NCI-H1417 treated with DMSO at 0.1 percent for 48 hours (cell line): ENCODE measurements around the gene PPP4C.

ENCODE experiments used
- DNase-seq: peaks from one replicate; lab custom pipeline; 2025; lab: John Stamatoyannopoulos, UW

PPP4C gene

DNA sequence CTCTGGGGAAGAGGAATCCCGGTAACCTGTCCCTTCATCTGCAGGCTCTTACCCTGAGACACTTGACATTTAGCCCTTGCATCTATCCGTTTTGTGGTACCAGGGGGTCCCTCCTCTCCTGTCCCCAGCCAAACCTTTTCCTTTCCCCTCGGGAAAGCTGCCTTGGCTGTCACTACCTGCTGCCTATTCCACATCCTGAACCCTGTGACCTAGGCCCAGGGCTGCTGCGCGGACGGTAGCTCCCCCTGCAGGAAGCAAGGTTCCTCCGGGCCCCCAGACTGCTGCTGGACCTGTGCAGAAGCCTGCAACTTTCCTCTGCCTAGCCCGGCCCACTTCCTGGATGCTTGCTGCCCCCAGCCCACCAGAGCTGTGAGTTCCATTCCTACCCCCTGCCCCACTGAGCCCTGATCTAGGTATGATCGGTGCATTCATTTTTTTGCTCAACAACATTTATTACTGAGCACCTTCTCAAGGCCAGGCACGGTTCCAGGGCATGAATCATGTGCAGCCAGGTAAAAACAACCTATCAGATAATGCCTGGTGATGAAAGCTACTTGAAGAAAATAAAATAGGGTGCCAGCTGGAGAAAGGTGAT is 20.7 kb upstream of the PPP4C start:
- DNase-seq = no peak

DNA sequence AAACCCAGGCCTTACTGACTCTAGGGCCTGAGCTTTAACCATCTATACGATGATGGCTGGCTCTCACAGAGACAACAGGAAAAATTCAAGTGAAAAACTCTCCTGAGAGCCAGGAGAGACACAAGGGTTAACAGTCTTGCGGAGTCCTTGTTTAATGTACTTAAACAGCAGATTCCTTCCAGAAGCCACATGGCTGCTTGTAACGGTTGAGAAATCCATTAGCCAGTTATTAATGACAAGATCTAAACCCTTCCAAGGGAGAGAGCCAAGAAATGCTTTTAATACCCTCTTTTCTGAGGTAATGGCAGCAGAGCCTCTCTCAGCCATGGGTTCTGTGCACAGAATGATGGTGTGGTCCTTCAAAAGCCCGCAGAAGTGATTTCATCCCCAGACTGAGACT is 15.4 kb upstream of the PPP4C start:
- no peak for DNase-seq

DNA sequence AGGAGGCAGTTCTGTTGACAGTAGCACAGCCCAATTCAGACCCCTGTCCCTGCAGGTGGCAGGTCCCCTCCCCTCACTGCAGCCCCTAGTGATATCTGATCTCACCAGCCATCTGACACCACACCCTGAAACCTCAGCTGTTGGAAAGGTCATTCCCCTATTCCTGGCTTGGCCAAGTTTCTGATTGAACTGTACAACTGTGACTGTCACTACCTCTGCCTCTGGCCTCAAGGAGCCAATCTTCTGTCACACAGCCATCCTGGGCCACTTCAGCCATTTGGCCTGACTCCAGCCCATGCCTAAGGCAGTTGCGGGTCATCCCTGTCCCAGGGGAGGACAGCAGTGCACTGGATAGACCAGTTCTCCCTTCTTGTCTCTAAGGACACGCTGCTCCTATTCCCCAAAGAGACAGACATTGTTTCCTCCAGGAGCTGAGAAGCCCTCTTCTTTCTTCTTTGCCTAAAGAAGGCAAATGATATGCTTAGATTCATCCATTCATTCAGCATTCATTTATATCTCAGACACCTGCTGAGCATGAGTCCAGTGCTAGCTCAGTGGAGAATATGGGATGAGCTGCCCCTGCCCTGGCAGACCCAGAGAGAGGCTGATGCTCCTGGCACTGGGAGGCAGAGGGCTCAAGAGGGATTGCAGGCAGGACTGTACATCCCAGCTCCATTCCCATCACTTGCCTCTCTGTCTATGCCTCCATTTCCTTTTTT is 14.8 kb upstream of the PPP4C start:
- no peak for DNase-seq

DNA sequence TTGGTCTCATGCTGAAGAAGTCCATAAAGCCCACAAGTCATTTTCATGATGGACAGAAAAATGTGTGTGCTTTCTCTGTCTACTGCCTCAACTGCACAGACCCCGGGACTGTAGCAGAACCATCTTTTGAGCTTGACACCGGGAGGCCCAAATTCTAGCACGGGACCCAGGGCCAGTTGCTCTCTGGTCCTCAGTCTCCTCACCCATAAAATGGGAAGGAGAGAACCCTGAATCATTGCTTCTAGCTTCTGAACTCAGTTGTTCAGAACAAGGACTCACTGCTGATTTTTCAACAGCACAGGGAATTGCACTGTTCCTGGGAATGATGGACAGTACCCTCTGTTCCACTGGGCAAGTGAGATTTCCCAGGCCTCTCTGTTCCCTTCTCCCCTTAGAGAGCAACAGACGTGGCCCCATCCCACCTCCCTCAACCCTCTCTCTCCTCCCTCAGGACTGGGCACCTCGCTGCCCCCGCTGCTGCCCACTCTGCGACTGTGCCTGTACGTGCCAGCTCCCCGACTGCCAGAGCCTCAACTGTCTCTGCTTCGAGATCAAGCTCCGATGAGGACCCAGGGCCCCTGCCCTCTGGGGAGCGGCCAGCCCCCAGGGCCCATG is 12.4 kb upstream of the PPP4C start:
- no peak for DNase-seq

DNA sequence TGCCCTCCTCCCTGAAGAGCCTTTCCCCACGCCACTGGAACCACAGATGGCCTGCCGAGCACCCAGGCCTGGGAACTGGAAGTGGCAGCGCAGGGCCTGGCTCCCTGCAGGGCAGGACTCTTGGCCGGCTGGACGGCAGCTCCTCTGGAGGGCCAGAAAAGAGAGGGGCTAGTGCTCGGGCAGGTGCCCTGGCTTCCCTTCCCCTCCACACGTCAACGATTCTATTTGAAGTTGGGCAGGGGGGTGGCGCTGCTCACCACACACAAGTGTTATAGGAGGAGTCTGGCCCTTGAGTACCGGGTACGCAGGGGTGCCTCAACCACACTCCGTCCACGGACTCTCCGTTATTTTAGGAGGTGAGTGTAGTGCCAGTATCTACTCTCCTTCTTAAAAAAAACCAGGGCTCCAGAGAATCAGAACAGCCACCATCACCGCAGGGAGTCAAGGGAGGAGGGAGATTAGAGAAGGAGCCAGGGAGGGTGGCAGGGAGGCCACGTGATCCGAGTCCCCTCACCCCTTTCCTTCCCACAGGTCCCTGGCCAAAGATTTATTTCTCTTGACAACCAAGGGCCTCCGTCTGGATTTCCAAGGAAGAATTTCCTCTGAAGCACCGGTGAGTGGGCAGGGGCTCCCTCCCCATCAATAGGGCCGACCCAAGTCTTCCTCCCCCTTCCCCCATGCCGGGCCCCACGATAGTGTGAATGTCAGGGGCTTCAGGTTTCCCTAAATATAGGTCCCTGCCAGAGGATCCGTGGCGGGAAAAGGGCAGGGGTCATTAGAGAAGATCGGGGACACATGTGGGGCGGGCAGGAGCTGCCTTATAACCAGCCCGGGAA is 11.7 kb upstream of the PPP4C start:
- DNase-seq = peak; percentile 18

DNA sequence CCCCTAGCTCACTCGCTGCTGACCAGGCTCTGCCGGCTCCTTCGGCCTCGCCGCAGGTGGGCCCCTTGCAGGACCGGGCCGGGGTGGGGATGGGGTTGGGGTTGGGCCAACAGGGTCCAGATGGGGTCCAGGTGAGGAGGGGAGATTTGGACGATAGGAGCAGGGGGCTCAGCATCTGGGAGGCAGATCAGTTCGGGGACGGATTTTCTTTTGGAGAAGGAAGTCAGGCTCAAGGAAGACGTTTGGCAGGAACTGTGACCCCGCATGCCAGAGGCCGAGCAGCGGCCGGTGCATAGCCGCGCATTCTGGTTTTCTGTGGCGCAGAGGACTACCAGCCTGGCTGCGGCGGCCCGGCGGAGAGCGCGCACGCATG is 11.1 kb upstream of the PPP4C start:
- no peak for DNase-seq

DNA sequence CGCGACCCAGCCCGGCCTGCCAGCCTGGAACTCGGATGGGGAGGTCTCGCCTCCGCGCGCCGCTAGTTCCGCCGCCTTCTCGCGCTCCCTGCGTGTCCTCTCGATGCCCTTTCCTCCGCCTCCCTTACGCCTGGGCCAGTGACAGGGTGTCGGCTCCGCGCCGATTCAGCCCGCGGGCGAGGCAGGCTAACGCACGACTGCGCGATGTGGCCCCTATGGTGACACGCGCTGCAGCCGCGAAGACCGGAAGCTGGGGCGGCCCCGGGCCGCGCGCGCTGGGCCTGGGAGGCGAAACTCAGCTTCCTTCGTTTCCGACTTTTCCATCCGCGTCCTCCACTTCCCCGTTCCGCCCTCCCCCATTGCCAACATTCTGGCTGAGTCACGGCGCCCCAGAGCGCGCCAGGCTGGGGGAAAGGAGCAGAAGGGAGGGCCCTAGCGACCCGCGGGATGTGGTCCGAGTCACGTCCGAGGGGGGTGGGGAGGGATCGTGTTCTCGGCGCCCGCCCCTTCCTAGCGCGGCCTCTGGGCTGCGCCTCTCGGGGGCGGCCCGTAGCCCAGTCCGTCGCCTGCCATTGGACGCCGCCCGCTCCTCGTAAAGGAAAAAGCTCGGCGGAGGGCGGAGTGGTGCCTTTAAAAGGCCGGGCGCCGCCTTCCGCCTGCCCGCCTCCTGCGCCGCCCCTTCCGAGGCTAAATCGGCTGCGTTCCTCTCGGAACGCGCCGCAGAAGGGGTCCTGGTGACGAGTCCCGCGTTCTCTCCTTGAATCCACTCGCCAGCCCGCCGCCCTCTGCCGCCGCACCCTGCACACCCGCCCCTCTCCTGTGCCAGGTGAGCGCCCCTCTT is 10.5 kb upstream of the PPP4C start, which contains the start of gene ALDOA:
ALDOA (plus strand) TSS at position 659 of the 841 bp plus-strand sequence. CDS start 1,138 bp downstream, outside the sequence.
- peak; percentile 81 for DNase-seq

DNA sequence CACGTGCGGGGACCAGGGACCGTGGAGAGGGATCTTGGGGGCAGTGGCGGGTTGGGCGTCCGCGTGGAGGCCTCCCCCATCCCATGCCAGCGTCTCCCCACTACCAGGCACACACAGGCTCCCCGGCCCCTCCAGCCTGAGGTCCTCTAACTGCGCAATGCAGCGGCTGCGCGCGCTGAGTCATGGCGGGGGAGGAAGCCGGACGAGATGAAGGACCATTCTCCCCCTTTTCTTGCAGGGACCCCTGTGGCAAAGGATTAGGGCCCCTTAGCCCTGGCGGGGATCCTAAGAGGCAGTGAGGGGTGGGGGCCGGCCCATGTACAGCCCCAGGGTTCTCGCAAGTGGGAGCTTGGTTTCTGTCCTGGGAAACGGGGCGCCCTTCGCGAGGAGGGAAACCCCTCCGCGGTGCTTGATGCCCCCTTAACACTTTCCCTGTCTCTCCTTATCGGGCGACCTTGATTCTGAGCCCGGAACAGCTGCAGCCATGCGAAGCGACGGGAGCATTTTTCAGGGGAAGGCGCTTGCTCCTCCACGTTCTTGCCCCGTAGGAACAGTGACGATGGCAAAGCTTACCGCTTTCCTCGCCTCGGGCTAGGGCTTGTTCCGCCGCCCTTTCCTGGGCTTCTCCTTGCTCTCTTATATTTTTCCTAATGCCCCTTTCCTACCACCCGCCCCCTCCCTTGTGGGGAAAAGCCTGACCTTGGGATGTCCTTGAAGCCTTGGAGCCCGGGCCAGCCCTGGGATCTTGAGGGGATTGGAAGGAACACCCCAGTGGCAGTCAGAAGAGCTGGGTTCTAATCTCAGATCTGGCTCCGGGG is 9.6 kb upstream of the PPP4C start:
- no peak for DNase-seq

DNA sequence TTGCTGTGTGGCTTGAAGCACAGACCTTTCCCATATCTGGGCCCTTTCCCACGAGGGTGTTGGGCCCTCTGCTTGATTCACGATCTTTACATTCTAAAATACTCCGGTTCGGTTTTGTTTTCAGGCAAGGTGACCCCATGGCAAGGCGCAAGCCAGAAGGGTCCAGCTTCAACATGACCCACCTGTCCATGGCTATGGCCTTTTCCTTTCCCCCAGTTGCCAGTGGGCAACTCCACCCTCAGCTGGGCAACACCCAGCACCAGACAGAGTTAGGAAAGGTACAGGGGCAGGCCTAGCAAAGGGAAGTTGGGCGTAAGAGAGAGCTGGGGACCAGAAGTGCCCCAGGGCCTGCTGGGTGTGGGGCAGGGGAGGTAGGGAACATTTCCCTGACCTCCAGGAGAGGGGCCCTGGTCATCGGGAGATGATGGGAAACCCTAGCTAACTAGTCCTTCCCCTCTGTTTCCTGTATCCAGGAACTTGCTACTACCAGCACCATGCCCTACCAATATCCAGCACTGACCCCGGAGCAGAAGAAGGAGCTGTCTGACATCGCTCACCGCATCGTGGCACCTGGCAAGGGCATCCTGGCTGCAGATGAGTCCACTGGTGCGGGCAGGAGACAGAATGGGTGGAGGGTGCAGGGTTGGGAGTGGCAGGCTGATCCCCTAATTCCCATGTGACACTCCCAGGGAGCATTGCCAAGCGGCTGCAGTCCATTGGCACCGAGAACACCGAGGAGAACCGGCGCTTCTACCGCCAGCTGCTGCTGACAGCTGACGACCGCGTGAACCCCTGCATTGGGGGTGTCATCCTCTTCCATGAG is 8.8 kb upstream of the PPP4C start:
- no peak for DNase-seq

DNA sequence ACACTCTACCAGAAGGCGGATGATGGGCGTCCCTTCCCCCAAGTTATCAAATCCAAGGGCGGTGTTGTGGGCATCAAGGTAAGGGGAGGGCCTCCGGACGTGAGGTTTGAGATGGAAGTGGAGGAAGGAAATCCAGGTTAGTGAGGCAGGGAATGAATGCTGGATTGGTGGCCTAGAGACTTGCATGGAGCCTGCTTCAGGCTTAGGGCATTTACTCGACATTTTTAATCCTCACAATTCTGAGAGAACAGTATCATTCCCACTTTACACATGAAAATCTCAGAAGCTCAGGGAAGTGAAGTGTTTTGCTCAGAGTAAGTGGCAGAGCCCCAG is 8.2 kb upstream of the PPP4C start:
- DNase-seq = no peak

DNA sequence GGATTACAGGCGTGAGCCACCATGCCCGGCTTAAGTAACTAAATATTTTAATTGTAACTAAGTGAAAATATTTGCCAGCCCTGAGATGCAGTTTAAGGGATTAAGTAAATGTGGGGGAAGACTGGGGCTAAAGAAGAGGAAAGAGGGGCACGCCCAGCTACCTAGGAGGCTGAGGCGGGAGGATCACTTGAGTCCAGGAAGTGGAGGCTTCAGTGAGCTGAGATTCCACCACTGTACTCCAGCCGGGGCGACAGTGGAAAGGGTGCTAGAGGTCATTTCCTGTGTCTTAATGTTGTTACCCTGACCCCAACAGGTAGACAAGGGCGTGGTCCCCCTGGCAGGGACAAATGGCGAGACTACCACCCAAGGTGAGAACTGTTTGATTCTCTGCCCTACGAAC is 7.5 kb upstream of the PPP4C start:
- no peak for DNase-seq

DNA sequence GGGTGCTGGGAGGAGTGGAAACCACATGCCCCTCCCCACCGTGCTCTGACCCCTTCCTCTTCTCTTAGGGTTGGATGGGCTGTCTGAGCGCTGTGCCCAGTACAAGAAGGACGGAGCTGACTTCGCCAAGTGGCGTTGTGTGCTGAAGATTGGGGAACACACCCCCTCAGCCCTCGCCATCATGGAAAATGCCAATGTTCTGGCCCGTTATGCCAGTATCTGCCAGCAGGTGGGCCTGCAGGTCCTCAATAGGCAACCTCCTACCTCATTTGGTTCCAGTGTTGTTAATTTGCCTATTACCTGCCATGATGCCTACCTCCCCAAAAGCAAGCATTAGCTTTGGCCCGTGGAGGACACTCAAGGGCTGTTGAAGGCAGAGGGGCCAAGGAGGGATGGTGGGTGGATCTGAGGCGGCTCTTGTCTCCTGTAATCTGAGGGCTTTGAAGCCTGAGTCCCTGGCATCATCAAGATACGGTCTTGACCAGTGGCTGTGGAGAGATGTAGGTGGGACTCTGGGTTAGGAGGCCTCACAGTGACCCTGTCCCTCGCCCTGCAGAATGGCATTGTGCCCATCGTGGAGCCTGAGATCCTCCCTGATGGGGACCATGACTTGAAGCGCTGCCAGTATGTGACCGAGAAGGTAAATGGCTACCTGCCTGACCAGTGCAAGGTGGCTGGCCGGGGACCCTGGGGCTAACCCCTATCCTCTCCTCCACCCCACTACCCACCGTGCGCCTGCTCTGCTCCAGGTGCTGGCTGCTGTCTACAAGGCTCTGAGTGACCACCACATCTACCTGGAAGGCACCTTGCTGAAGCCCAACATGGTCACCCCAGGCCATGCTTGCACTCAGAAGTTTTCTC is 6.8 kb upstream of the PPP4C start:
- DNase-seq = no peak

DNA sequence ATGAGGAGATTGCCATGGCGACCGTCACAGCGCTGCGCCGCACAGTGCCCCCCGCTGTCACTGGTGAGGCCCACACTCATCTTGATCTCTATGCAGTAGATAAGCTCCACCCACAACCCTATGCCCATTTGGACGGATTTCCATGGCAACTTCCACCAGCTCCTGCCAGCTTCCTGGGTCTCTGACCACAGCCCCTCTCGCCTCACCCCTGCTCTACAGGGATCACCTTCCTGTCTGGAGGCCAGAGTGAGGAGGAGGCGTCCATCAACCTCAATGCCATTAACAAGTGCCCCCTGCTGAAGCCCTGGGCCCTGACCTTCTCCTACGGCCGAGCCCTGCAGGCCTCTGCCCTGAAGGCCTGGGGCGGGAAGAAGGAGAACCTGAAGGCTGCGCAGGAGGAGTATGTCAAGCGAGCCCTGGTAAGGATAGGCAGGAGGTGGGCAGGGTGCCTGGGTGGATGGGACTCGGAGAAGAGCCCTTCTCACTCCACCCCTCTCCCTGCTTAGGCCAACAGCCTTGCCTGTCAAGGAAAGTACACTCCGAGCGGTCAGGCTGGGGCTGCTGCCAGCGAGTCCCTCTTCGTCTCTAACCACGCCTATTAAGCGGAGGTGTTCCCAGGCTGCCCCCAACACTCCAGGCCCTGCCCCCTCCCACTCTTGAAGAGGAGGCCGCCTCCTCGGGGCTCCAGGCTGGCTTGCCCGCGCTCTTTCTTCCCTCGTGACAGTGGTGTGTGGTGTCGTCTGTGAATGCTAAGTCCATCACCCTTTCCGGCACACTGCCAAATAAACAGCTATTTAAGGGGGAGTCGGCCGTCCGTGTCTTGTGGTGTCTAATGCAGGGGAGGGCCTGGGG is 6.0 kb upstream of the PPP4C start:
- DNase-seq = no peak

DNA sequence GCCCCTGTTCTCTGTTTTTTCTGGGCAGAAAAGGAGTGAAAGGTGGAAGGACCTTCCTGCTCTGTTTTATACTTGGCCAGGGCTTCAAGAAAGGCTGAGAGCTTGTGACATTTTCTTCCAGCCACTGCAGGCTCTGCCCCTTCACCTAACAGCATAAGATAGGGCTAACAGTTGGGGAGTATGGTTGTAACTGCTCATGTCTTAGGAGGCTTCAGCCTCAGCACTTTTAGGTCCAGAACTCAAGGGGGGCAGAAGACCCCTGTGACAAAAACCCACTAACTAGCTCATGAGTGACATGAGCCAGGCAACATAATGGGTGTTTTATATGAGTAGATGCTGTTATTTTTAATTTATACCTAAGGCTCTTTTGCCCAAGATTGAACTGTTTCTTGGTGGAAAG is 5.3 kb upstream of the PPP4C start:
- DNase-seq = no peak

DNA sequence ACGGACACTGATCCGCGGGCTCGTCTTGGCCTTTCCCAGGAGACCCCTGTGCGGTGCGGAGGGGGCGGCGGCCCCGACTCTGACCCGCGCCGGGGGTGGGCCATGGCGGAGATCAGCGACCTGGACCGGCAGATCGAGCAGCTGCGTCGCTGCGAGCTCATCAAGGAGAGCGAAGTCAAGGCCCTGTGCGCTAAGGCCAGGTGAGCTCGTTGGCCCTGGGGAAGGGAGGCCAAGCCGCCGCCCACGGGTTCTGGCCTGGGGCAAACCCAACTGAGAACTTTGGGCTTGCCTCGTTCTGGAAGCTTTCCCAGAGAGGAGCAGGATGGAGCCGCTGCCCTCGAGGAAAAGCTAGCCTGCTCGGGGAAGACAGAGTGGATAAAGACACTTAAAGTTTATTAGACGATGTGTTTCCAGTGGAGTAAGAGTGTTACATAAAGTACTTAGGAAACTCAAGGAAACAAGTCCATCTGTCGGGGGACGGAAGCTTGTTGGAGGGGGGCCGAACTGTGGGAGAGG is 540 bp downstream of the PPP4C start:
- DNase-seq = no peak

DNA sequence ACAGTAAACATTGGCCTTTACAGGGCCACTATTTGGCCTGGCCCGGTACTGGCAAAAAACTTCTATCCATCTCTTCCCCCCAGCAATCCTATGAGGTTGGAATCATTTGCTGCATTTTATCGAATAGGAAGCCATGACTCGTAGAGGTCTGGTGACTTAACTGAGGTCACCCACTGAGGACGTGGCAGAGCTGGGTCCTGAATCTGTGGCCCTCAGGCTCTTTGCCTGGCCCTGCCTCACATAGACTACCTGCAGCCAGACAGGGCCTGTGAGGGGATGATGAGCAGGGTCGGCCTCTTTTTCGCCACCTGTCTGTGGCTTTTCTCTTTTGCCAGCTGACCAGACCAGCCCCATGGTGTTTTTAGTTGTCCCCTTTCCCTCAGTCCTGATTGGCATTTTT is 1.9 kb downstream of the PPP4C start:
- DNase-seq = no peak

DNA sequence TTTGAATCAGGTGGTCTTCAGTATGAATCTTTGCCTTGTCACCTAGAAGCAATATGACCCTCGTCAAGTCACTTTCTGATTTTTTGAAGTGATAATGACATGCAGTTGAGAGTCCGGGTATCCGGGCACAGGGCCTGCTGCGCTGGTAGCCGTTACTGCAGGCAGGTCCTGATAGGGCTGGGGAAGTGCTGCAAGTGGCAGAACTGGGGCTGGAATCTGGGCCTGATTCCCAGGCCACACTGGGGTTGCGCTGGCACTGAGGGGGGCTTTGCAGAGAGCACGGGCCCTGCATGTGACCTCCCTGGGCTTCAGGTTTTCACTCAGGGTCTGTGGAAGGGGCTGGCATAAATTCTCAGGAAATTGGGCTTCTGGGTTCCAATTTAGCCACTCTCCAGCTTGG is 3.0 kb downstream of the PPP4C start:
- DNase-seq = no peak

DNA sequence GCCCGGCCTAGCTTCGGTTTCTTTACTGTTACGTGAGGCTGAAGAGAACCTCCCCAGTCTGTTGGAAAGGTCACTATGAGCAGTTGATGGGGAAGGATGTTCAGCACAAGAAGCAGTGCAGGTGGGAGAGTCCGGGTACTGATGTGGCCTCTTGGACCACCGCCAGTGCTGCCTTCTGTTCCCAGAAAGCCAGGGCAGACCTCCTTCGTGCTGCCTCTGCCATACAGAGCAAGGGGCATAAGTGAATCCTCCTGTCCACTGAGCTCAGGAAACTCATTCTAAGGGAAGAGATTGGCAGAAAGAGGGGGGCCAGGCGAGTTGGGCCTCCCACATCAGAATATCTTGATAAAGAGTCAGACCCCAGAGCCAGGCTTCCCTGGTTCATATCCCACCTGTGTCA is 3.7 kb downstream of the PPP4C start:
- DNase-seq = no peak
